ENCODE data around the gene ZMYM5.

DNA sequence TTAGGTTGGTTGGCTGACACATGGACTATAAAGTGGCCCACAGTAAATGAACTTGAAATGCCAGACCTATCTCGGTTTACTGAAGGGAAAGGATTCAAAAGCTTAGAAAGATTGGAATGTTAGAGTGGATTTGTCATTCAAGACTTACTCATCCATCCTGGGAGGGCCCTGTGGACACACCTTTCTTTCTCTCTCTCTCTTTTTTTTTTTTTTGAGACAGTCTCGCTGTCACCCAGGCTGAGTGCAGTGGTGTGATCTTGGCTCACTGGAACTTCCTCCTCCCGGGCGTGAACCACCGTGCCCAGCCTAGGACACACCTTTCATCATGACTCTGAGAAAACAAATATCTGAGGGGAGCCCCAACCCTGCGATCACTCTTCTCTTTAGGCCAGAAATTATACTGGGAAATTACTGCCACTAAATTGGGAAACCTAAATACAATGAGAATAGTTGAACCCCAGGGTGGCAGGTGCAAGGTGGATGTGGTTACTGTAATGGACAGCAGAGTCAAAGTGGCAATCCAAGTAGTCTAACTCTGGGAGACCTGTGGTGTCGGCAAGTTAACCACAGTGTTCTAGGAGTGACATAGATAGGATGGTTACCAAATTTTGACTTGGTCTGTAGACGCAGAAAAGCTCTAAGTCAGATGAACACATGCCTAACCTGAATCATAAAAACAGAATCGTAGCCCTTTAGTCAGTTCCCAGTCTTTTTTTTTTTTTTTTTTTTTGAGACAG, 47.1 kb upstream of the ZMYM5 start:
- TF ChIP-seq, protein P1, sequence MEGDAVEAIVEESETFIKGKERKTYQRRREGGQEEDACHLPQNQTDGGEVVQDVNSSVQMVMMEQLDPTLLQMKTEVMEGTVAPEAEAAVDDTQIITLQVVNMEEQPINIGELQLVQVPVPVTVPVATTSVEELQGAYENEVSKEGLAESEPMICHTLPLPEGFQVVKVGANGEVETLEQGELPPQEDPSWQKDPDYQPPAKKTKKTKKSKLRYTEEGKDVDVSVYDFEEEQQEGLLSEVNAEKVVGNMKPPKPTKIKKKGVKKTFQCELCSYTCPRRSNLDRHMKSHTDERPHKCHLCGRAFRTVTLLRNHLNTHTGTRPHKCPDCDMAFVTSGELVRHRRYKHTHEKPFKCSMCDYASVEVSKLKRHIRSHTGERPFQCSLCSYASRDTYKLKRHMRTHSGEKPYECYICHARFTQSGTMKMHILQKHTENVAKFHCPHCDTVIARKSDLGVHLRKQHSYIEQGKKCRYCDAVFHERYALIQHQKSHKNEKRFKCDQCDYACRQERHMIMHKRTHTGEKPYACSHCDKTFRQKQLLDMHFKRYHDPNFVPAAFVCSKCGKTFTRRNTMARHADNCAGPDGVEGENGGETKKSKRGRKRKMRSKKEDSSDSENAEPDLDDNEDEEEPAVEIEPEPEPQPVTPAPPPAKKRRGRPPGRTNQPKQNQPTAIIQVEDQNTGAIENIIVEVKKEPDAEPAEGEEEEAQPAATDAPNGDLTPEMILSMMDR (IDR thresholded peaks at IDR 0.05): no peak
- no peak for TF ChIP-seq ZFX (IDR thresholded peaks at IDR 0.05; ENCODE audit: borderline replicate concordance)

Measured in 22Rv1 (cell line).